ENCODE measurements around the gene TOX3. TPM values are rescaled to one million over a fixed set of nuclear protein-coding genes. Genes with fewer than 3 reads are reported as not detected.

The TOX3 gene
- total and polyA plus RNA-seq, 12 donors, result not detected

GRCh38 chr16:52543654-52544053, 3.3 kb downstream of the TOX3 start:
- Histone ChIP-seq H3K36me3 (no peaks in the 10 kb centered on the region), H3K9me3 (no peaks in the 10 kb centered on the region), H3K4me3 (no peak overlapping the region), H3K27ac (no peak overlapping the region), H3K27me3 (peaks cover 0 to 89% (median 72%) of the 10 kb centered on the region in 7 donors), H3K4me1 (peaks cover 0 to 18% (median 13%) of the 10 kb centered on the region in 9 donors)
- DNase-seq, result no peak
- ATAC-seq, result no peak
- TF ChIP-seq CTCF (IDR thresholded peaks at IDR 0.05), result no peak
- WGBS, 2 donors, result 60 to 63% methylated on average over 4 of the region's 4 CpGs
- intact Hi-C loops (cut with DNase I), result loop anchor here in 1 of 10 donors (10.0 kb wide), 1 partner anchor 61 kb away; no protein-coding TSS in a partner anchor

GRCh38 chr16:52540910-52541309, 6.0 kb downstream of the TOX3 start:
- no peak for TF ChIP-seq CTCF (IDR thresholded peaks at IDR 0.05)
- 88% methylated on average over 2 of the region's 2 CpGs for WGBS, 2 donors
- intact Hi-C loops (cut with DNase I), result loop anchor here in 1 of 10 donors (10.0 kb wide), 1 partner anchor 64 kb away; no protein-coding TSS in a partner anchor
- peaks cover 0 to 71% (median 49%) of the 10 kb centered on the region in 7 donors for H3K27me3 ChIP-seq
- DNase-seq, result no peak
- no peak for ATAC-seq
- no peak overlapping the region for H3K27ac ChIP-seq
- no peaks in the 10 kb centered on the region for H3K36me3 ChIP-seq
- no peaks in the 10 kb centered on the region for H3K9me3 ChIP-seq
- no peak overlapping the region for H3K4me3 ChIP-seq
- H3K4me1 ChIP-seq, result peaks cover 0 to 13% (median 9%) of the 10 kb centered on the region in 9 donors

- H3K36me3 ChIP-seq, result no peaks in the 10 kb centered on the region
- ATAC-seq (no peak), DNase-seq (no peak)
- H3K27ac ChIP-seq, result no peak overlapping the region
- H3K9me3 ChIP-seq, result no peaks in the 10 kb centered on the region
- no peak overlapping the region for H3K4me3 ChIP-seq
- peaks cover 0 to 53% (median 32%) of the 10 kb centered on the region in 7 donors for H3K27me3 ChIP-seq
- TF ChIP-seq CTCF (IDR thresholded peaks at IDR 0.05), result no peak
- H3K4me1 ChIP-seq, result no peaks in the 10 kb centered on the region
- intact Hi-C loops (cut with DNase I), result no loop called here
These were observed 7.8 kb downstream of the TOX3 start for GRCh38 chr16:52539191-52539590.

GRCh38 chr16:52538511-52538910, 8.4 kb downstream of the TOX3 start:
- peaks cover 0 to 47% (median 25%) of the 10 kb centered on the region in 7 donors for H3K27me3 ChIP-seq
- 49 to 70% methylated on average over 1 of the region's 1 CpG for WGBS, 2 donors
- H3K4me3 ChIP-seq, result no peak overlapping the region
- DNase-seq (no peak), ATAC-seq (no peak)
- intact Hi-C loops (cut with DNase I), result no loop called here
- no peak for TF ChIP-seq CTCF (IDR thresholded peaks at IDR 0.05)
- H3K4me1 ChIP-seq, result no peaks in the 10 kb centered on the region
- no peak overlapping the region for H3K27ac ChIP-seq
- H3K9me3 ChIP-seq, result no peaks in the 10 kb centered on the region
- H3K36me3 ChIP-seq, result no peaks in the 10 kb centered on the region
